H1 (cell line): Measurements from ENCODE around the gene GLB1L3.

Experiments
- CHD1 ChIP-seq: IDR thresholded peaks from 2 replicates; pipeline ENCODE4 v1.6.1; 2012; ENCODE audit warnings: low read depth, low read length, improper control_type of control experiment
- GTF2F1 ChIP-seq: IDR thresholded peaks from 2 replicates; pipeline ENCODE4 v1.6.1; 2012; ENCODE audit warnings: low read depth, low read length, improper control_type of control experiment, borderline replicate concordance
- POLR2A ChIP-seq, 2 experiments: IDR thresholded peaks; 1 replicate in 1 of 2; 2 replicates in 1 of 2; pipeline ENCODE4 v1.6.1; 2011; ENCODE audit warnings: low read depth in 2 of 2, low read length in 2 of 2, mild to moderate bottlenecking in 2 of 2; ENCODE audit errors: control extremely low read depth in 1 of 2
- POLR2AphosphoS5 ChIP-seq: IDR thresholded peaks from 2 replicates; pipeline ENCODE4 v1.6.1; 2011; ENCODE audit warnings: low read depth, low read length
- RFX5 ChIP-seq: IDR thresholded peaks from 2 replicates; pipeline ENCODE4 v1.6.1; 2011; ENCODE audit warnings: low read depth, low read length, improper control_type of control experiment, borderline replicate concordance
- SUZ12 ChIP-seq: fragments of 200-600 bp; sonication (generic); IDR thresholded peaks from 2 replicates; pipeline ENCODE4 v1.6.1; 2012; ENCODE audit warnings: mild to moderate bottlenecking, inconsistent platforms, low read length, moderate library complexity, mixed read lengths
- TF ChIP-seq, protein P1 (sequence below), 3 experiments: IDR thresholded peaks; 1 replicate in 2 of 3; 2 replicates in 1 of 3; pipeline versions ENCODE4 v1.5.1 to v1.6.1; 2011; ENCODE audit warnings: low read length in 3 of 3, mild to moderate bottlenecking in 3 of 3, inconsistent platforms in 2 of 3, low read depth in 1 of 3, moderate library complexity in 1 of 3; ENCODE audit not compliant: insufficient read depth in 1 of 3; ENCODE audit errors: control extremely low read depth in 1 of 3
- TF ChIP-seq, protein P2 (sequence below): IDR thresholded peaks from 2 replicates; pipeline ENCODE4 v1.6.1; 2012; ENCODE audit warnings: inconsistent platforms

DNA sequence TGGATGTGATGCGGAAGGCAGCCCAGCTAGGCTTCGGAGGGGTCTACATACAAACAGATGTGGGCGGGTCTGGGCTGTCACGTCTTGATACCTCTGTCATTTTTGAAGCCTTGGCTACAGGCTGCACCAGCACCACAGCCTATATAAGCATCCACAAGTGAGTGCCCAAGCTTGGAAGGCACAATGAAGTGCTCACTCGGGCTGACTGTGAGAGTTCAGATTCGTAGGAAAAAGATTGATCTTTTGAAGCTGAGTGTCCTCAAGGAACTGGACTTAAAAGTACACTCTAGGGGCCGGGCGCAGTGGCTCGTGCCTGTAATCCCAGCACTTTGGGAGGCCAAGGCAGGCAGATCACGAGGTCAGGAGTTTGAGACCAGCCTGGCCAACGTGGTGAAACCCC, 19.1 kb upstream of the GLB1L3 start:
- TF ChIP-seq, protein P1, sequence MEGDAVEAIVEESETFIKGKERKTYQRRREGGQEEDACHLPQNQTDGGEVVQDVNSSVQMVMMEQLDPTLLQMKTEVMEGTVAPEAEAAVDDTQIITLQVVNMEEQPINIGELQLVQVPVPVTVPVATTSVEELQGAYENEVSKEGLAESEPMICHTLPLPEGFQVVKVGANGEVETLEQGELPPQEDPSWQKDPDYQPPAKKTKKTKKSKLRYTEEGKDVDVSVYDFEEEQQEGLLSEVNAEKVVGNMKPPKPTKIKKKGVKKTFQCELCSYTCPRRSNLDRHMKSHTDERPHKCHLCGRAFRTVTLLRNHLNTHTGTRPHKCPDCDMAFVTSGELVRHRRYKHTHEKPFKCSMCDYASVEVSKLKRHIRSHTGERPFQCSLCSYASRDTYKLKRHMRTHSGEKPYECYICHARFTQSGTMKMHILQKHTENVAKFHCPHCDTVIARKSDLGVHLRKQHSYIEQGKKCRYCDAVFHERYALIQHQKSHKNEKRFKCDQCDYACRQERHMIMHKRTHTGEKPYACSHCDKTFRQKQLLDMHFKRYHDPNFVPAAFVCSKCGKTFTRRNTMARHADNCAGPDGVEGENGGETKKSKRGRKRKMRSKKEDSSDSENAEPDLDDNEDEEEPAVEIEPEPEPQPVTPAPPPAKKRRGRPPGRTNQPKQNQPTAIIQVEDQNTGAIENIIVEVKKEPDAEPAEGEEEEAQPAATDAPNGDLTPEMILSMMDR (IDR thresholded peaks at IDR 0.05; ENCODE audit: control extremely low read depth in 1 of 3, insufficient read depth in 1 of 3, low read depth in 1 of 3, low read length in 3 of 3), result no peak
- no peak for TF ChIP-seq POLR2AphosphoS5
- TF ChIP-seq, protein P2, sequence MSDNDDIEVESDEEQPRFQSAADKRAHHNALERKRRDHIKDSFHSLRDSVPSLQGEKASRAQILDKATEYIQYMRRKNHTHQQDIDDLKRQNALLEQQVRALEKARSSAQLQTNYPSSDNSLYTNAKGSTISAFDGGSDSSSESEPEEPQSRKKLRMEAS, result no peak
- no peak for TF ChIP-seq POLR2A (IDR thresholded peaks at IDR 0.05; ENCODE audit: control extremely low read depth in 1 of 2, low read depth in 2 of 2, low read length in 2 of 2)
- no peak for TF ChIP-seq SUZ12
- no peak for TF ChIP-seq RFX5
- TF ChIP-seq CHD1, result no peak
- no peak for TF ChIP-seq GTF2F1
